NCI-H226 (cell line): Measurements from ENCODE around the gene C3orf62.
"Not testable (repeated sequence)": the region's sequence is repeated elsewhere in the genome, so short reads cannot be mapped to it uniquely, and the experiment has no call there.

ENCODE experiments used
- DNase-seq: peaks from one replicate; pipeline ENCODE4 v3.0.0-alpha.2; 2015

The C3orf62 gene

DNA sequence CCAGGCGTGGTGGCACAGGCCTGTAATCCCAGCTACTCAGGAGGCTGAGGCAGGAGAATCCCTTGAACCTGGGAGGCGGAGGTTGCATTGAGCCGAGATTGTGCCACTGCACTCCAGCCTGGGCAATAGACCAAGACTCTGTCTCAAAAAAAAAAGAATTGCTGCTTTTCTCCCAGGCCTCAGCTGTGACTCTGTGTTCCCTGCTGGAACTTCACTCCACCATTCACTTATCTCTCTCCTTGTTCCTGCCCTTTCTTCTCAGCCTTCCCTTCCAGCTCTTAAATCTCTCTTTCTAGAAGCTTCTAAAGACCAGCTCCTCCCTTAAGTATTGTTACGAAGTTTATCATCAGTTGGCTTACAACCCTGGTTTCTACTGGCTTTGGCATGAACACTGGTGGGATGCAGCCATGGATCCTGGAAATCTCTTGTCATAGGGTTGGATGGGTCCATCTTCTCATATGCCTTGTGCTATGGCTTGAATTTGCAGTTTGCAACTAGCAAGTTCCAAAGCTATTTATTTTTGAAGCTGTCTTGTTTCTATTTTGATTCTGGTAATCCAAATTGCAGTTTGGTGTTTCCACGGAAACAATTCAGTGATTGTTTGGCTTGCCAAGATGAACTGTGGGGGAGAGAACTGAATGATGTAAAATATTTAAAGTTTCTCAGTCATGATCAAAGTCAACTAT, 10.5 kb downstream of the C3orf62 start:
- DNase-seq = no peak

DNA sequence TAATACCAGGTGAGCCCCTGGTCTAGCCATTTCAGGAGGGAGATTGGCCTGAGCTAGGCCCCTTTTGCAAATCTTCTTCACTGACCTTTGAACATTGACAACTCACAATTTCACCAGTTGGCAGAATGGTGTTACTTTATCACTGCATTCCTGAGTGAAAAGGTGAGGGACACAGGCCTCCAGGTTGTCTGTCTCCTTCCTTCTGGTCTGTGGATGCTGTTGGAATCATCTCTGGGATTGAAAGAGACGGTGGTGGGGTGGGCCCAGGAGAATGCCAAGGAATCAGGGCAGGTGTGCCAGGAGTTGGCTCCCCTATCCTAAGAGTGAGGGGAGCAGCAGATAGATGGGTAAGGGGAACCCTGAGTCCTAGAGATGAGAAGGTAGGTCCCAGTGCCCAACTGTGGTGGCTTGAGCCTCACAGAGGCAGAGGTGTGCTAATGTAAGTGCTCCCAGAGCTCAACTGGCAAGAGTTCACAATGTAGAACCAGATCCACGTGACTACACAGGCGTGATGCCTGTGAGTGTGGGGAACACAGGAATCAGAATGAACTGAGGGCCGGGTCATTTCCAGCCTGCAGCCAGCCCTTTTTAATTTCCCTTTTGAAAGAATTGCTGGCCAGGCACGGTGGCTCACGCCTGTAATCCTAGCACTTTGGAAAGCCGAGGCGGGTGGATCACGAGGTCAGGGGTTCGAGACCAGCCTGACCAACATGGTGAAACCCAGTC, 11.2 kb downstream of the C3orf62 start:
- DNase-seq = no peak

DNA sequence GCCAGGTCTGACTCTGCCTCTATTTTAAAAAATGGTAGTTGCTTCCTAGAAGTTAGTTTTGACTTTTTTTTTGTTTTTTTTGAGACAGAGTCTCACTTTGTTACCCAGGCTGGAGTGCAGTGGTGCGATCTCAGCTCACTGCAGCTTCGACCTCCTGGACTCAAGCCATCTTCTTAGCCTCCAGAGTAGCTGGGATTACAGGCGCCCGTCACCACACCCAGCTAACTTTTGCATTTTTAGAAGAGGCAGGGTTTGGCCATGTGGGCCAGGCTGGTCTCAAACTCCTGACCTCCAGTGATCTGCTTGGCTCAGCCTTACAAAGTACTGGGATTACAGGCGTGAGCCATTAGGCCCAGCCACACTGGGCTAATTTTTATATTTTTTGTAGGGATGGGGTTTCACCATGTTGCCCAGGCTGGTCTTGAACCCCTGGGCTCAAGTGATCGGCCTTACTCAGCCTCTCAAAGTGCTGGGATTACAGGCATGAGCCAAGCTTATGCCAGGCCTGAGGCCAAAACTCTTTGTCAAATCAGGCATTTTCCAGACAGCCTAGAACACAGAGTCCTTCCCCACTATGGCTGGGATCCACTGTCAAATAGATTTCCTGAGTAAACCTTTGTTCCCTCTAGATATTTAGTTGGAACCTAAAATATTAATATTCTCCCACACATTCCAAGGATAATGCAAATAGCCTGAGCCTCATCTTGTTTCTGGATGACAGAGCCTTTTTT, 13.7 kb downstream of the C3orf62 start:
- no peak for DNase-seq

- DNase-seq = no peak
Observed at GRCh38 chr3:49260806-49261324, 16.2 kb downstream of the C3orf62 start.

- no peak for DNase-seq
Observed at GRCh38 chr3:49257187-49257586, 19.8 kb downstream of the C3orf62 start.

DNA sequence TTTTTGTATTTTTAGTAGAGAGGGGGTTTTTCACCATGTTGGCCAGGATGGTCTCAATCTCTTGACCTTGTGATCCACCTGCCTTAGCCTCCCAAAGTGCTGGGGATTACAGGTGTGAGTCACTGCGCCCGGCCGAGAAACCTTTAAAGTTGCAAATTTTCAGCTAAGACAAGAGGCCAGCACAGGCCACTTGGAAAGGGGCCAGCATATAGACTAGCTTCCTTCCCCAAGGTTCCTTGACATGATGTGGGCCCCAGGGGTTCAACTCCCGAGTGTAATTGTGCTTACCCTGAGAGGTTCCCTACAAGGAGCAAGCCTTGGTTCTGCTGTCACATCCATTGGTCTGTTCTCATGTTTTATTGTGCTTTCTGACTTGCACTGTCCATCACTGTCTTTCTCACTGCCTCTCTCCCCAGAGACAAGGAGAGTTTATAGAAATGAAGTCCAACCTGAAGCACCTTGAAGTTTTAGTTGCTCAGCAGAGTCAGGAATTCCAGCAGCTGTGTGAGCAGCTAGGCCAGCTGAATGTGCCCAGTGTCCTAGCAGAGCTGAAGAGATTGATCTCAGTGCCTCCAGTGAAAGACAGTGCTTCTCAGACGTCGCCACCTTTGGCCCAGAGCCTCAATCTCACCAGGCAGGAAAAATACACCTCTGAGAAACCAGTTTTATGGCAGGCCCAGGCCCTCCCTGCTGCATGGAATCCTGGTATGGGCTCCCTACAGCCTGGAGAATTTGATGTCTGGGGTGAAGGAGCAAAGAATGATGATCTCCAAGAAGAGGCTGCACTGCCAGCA, 21.1 kb downstream of the C3orf62 start:
- no peak for DNase-seq

- DNase-seq = no peak
Observed at GRCh38 chr3:49255112-49255511, 21.9 kb downstream of the C3orf62 start.

GRCh38 chr3:49253512-49253911, 23.5 kb downstream of the C3orf62 start:
- no peak for DNase-seq

- peak; percentile 45 for DNase-seq
Observed at GRCh38 chr3:49248840-49249227, 28.2 kb downstream of the C3orf62 start.

DNA sequence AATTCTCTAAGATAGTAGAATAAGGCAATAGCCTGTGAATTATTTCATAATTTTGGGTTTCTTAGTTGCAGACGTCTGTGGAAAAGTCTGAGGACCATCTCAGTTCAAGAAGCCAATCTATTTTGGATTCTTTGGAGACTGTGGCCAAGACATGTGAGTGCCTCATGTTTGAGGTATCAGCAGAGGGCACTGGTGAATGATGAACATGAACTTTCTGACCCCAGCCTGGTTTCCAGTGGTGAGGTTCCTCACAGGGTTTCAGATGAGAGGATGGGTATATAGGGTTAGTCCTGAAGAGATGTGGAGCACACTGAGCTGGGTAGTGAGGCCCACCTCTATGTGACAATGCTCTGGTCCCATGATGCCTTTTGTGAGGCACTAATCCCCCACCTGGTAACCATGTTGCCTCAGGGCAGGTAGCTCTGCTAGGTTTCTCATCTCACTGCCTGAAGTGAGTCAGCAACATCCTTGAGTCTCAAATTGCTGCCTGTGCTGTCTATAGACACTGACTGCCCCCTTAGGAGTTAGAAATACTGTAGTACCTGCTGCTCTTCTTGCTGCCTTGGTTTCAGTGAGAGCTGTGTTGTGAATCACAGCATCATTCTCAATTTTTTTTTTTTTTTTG, 32.3 kb downstream of the C3orf62 start:
- peak; percentile 64 for DNase-seq

- DNase-seq = not testable (repeated sequence)
Observed at GRCh38 chr3:49240091-49240490, 36.9 kb downstream of the C3orf62 start.

DNA sequence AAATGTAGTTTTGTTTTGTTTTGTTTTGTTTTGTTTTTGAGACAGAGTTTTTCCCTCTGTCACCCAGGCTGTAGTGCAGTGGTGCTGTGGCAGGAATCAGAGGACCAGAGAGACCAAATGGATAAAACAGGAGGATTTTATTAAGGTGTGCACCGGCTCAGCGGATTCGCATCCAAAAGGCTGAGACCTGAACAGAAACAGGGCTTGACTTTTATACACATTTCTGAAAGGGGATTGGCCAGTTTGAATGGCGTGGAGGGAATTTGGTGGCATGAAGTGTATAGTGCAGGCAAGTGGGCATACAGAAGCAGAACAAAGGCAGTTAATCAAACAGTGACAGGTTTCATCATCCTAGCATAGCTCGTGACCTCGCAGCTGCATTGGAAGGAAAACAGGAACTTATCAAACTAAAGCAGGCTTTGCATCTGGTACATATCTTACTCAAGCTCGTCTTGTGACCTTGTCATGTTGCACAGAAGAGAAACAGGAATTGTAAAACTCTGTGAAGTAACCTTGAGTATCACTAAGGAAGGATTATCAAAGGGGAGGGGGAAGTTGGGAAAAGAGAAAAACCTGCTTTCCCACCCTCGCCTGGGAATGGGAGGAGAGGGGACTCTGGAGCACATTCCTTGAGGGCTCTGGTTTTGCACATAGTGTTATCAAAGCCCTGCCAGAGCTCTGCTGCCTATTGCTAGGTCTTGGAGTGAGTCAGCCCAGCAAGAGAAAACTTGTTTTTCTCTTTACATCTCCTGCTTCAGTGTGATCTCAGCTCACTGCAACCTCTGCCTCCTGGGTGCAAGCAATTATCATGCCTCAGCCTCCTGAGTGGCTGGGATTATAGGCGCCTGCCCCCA, 38.5 kb downstream of the C3orf62 start:
- DNase-seq = no peak

GRCh38 chr3:49237344-49237743, 39.7 kb downstream of the C3orf62 start:
- DNase-seq = no peak

- no peak for DNase-seq
Observed at GRCh38 chr3:49236226-49236625, 40.8 kb downstream of the C3orf62 start.

DNA sequence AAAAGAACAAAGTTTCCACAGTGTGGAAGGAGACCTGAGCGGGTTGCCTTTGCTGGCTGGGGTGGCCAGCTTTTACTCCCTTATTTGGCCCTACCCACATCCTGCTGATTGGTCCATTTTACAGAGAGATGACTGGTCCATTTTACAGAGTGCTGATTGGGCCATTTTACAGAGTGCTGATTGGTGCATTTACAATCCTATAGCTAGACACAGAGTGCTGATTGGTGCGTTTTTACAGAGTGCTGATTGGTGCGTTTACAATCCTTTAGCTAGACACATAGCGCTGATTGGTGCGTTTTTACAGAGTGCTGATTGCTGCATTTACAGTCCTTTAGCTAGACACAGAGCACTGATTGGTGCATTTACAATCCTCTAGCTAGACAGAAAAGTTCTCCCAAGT, 48.2 kb downstream of the C3orf62 start:
- DNase-seq = not testable (repeated sequence)

GRCh38 chr3:49222002-49222401, 55.0 kb downstream of the C3orf62 start:
- DNase-seq = no peak

DNA sequence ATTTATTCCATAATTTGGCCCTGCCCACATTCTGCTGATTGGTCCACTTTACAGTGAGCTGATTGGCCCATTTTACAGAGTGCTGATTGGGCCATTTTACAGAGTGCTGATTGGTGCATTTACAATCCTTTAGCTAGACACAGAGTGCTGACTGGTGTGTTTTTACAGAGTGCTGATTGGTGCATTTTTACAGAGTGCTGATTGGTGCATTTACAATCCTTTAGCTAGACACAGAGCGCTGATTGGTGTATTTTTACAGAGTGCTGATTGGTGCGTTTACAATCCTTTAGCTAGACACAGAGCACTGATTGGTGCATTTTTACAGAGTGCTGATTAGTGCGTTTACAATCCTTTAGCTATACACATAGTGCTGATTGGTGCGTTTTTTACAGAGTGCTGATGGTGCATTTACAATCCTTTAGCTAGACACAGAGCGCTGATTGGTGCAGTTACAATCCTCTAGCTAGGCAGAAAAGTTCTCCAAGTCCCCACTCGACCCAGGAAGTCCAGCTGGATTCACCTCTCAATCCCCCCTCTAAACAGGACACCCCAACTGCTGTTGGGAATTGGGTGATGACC, 56.0 kb downstream of the C3orf62 start:
- not testable (repeated sequence) for DNase-seq

DNA sequence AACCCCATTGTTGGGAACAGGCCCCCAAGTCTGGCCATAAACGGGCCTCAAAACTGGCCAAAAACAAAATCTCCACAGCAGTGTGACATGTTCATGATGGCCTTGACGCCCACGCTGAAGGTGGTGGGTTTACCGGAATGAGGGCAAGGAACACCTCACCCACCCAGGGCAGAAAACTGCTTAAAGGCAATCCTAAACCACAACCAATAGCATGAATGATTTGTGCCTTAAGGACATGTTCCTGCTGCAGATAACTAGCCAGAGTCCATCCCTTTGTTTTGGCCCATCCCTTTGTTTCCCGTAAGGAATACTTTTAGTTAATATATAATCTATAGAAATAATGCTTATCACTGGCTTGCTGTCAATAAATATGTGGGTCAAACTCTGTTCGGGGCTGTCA, 57.9 kb downstream of the C3orf62 start:
- no peak for DNase-seq
